NB4 (cell line): ENCODE measurements around the gene CYP24A1.

Experiments used
- MYC ChIP-seq: IDR thresholded peaks from 2 replicates; pipeline ENCODE4 v1.6.1; 2011; ENCODE audit warnings: low read depth, low read length
- POLR2A ChIP-seq: IDR thresholded peaks from 2 replicates; pipeline ENCODE4 v1.6.1; 2011; ENCODE audit warnings: mild to moderate bottlenecking; ENCODE audit not compliant: insufficient read length; ENCODE audit errors: extremely low read depth
- TF ChIP-seq, protein P1 (sequence below): IDR thresholded peaks from one replicate; pipeline ENCODE4 v1.5.1; 2012; ENCODE audit warnings: low read depth, low read length

DNA sequence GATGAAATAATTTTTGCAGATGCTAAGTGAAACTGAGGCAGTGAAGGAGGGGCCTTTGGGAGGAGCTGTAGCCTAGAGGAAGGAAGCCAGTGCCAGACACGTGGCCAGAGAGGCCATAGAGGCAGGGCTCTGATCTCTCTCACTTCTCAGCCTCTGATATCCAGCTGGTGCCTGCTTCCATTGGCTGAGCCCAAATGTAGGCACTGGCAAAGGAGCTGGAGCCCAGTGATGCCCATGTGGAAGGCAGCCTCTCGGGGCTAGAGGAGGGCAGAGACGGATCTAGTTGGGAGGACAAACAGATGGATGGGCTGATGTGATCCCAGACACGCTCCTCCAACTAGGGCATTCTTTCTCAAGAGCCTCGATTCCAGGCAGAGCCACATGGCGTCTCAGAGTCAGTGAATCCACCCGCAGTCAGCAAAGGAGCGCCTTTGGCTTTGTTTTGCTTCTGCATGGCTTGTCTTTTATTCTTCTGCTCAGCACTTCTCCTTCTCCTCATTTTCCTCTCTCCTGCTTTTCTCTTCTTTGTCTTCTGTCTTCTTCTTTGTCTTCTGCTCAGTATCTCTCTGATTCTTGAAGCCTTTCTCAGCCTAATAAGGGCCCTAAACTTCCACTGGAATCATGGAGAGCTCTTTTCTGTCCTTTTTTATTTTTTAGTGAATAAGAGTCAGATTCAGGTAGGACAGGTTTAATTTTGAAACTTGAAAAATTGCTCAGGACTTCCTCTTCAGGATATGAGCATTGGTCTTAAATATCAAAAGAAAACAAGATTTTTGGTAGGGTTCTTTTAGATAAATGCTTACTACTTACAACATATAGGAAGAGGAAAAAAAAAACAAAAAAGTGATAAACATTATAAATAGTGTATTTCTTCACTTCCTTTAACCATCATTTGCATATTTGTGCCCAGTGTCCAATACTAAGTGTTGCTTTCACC, 41.8 kb downstream of the CYP24A1 start:
- TF ChIP-seq, protein P1, sequence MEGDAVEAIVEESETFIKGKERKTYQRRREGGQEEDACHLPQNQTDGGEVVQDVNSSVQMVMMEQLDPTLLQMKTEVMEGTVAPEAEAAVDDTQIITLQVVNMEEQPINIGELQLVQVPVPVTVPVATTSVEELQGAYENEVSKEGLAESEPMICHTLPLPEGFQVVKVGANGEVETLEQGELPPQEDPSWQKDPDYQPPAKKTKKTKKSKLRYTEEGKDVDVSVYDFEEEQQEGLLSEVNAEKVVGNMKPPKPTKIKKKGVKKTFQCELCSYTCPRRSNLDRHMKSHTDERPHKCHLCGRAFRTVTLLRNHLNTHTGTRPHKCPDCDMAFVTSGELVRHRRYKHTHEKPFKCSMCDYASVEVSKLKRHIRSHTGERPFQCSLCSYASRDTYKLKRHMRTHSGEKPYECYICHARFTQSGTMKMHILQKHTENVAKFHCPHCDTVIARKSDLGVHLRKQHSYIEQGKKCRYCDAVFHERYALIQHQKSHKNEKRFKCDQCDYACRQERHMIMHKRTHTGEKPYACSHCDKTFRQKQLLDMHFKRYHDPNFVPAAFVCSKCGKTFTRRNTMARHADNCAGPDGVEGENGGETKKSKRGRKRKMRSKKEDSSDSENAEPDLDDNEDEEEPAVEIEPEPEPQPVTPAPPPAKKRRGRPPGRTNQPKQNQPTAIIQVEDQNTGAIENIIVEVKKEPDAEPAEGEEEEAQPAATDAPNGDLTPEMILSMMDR, result no peak
- TF ChIP-seq POLR2A (no peak), MYC (no peak)
